Measurements from ENCODE around the gene KIDINS220. TPM values are rescaled to one million over a fixed set of nuclear protein-coding genes. Genes with fewer than 3 reads are reported as not detected.

Gene KIDINS220
- polyA plus RNA-seq, 2 of the 4 experiments (the other 2 are of a cell fraction), result 16.4 to 45.9 TPM

GRCh38 chr2:8694737-8695136 lies 142.7 kb downstream of the KIDINS220 start (continued):
- no peak for TF ChIP-seq HMGXB4 (CRISPR knock-in tag; IDR thresholded peaks at IDR 0.05; ENCODE audit: borderline replicate concordance)

- TF ChIP-seq MAX (IDR thresholded peaks at IDR 0.05) (no peak), CTCF (IDR thresholded peaks at IDR 0.05) (peak; percentile 93), EP300 (IDR thresholded peaks at IDR 0.05) (no peak), SMC3 (IDR thresholded peaks at IDR 0.05) (peak; percentile 78), RAD21 (conservative IDR thresholded peaks at IDR 0.05 in 1 of 2, IDR thresholded peaks at IDR 0.05 in 1 of 2) (peak; percentile 64 to 68)
- H3K4me3 ChIP-seq, result peak overlapping the region; percentile 43
- no peaks in the 10 kb centered on the region for H3K9me3 ChIP-seq
- H3K4me1 ChIP-seq, result peaks cover 10% of the 10 kb centered on the region; the same call in 1 of the 3 replicates
- ChIA-PET CTCF (interaction anchor here (0.6 to 2.1 kb wide), 47 partner anchors 9 to 1598 kb away, joined by 3 to 22 read pairs (median 4); partner anchors contain the start of gene ID2), POLR2A (interaction anchor here (1.0 to 2.3 kb wide), 4 partner anchors 8 to 15 kb away, joined by 3 to 27 read pairs (median 4); partner anchors contain the start of gene ID2)
- peak; percentile 95 to 96 for ATAC-seq
- peak overlapping the region; percentile 90 for H3K4me2 ChIP-seq
- 13% methylated on average over 30 of the region's 30 CpGs for WGBS (ENCODE audit: missing lambda C conversion rate)
- peak; percentile 32 for FAIRE-seq
- peak; percentile 55 to 65 for DNase-seq (ENCODE audit: low read depth in 1 of 2, low spot score in 1 of 2)
- H3K27ac ChIP-seq, result peak overlapping the region; percentile 60 to 86
Observed at GRCh38 chr2:8693157-8693821, 144.1 kb downstream of the KIDINS220 start.

- peak; percentile 35 to 63; a peak in 5 of 6 replicates for ATAC-seq
- Histone ChIP-seq H3K27ac (peak overlapping the region; percentile 60 to 86; a peak in 3 of 6 replicates), H3K9me3 (no peaks in the 10 kb centered on the region), H3K4me3 (peak overlapping the region; percentile 43), H3K4me2 (peak overlapping the region; percentile 90), H3K4me1 (peaks cover 10% of the 10 kb centered on the region; the same call in 1 of the 3 replicates)
- POLR2A ChIA-PET, result interaction anchor here (1.0 to 2.3 kb wide), 3 partner anchors 8 to 12 kb away, joined by 3 to 27 read pairs (median 5); partner anchors contain the start of gene ID2
- WGBS (ENCODE audit: missing lambda C conversion rate), result 14% methylated on average over 7 of the region's 7 CpGs
- TF ChIP-seq ZSCAN20 (CRISPR knock-in tag; IDR thresholded peaks at IDR 0.05) (no peak), NFE2L2 (conservative IDR thresholded peaks at IDR 0.05; ENCODE audit: low read length) (no peak), FOSL2 (IDR thresholded peaks at IDR 0.05) (no peak), FOSL2 (CRISPR knock-in tag; IDR thresholded peaks at IDR 0.05) (no peak), TP53 (CRISPR knock-in tag; IDR thresholded peaks at IDR 0.05) (no peak), HEYL (CRISPR knock-in tag; IDR thresholded peaks at IDR 0.05) (no peak), POLR2AphosphoS2 (conservative IDR thresholded peaks at IDR 0.05; ENCODE audit: low read length) (no peak), HMGXB4 (CRISPR knock-in tag; IDR thresholded peaks at IDR 0.05; ENCODE audit: borderline replicate concordance) (no peak), CHD4 (IDR thresholded peaks at IDR 0.05; ENCODE audit: borderline replicate concordance) (no peak), MAZ (IDR thresholded peaks at IDR 0.05; ENCODE audit: borderline replicate concordance, low read depth, low read length) (no peak), KDM5A (IDR thresholded peaks at IDR 0.05) (no peak), CEBPB (IDR thresholded peaks at IDR 0.05) (no peak), CTCF (IDR thresholded peaks at IDR 0.05) (no peak), MAX (IDR thresholded peaks at IDR 0.05) (no peak), FOSB (CRISPR knock-in tag; IDR thresholded peaks at IDR 0.05) (no peak), RCOR1 (IDR thresholded peaks at IDR 0.05; ENCODE audit: low read depth, low read length) (no peak), HOXA7 (CRISPR knock-in tag; IDR thresholded peaks at IDR 0.05) (no peak), HOXB5 (CRISPR knock-in tag; IDR thresholded peaks at IDR 0.05) (no peak), HOXB13 (CRISPR knock-in tag; IDR thresholded peaks at IDR 0.05; ENCODE audit: low read depth) (no peak)
- CTCF ChIA-PET, result interaction anchor here (0.6 to 2.1 kb wide), 37 partner anchors 9 to 1597 kb away, joined by 3 to 22 read pairs (median 4); partner anchors contain the start of gene ID2
- no peak for DNase-seq (ENCODE audit: low read depth in 1 of 2, low spot score in 1 of 2)
- FAIRE-seq, result no peak
Observed at GRCh38 chr2:8692783-8693156, 144.6 kb downstream of the KIDINS220 start.
